ENCODE data around the gene PYGL.

Gene PYGL

DNA sequence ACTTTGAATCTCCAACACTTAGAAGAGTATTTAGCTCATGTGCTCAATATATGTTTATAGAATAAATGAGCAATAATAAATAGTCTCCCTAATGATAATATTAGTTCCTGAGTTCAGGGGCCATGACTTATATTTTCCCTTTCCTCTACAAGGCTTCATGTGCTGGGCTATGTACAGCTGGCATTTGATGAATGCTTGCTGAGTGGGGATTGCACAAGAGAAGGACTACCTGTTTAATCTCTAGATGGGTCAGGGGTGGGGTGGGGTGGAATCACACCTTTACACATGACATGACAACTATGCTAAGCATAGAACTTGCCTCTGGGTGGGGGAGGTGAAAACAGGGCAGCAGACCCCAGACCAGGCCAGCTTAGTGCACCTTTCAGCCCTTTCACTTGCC is 80.0 kb downstream of the PYGL start:
- TF ChIP-seq ZNF324 (tag by site-specific recombination; IDR thresholded peaks at IDR 0.05) (no peak), ZNF2 (tag by site-specific recombination; IDR thresholded peaks at IDR 0.05) (no peak), MZF1 (tag by site-specific recombination; IDR thresholded peaks at IDR 0.05; ENCODE audit: borderline replicate concordance) (no peak), ZNF585B (tag by site-specific recombination; IDR thresholded peaks at IDR 0.05) (no peak), ZNF211 (tag by site-specific recombination; IDR thresholded peaks at IDR 0.05; ENCODE audit: low read depth) (no peak), ZNF701 (tag by site-specific recombination; IDR thresholded peaks at IDR 0.05) (no peak), ZNF37A (tag by site-specific recombination; IDR thresholded peaks at IDR 0.05) (no peak), ZNF514 (tag by site-specific recombination; IDR thresholded peaks at IDR 0.05) (no peak), KLF16 (tag by site-specific recombination; IDR thresholded peaks at IDR 0.05) (no peak), SP2 (tag by site-specific recombination; IDR thresholded peaks at IDR 0.05) (no peak), ZBTB17 (tag by site-specific recombination; IDR thresholded peaks at IDR 0.05) (no peak), SETDB1 (IDR thresholded peaks at IDR 0.05; ENCODE audit: insufficient read length, low read length) (no peak)
- TF ChIP-seq, protein P1, sequence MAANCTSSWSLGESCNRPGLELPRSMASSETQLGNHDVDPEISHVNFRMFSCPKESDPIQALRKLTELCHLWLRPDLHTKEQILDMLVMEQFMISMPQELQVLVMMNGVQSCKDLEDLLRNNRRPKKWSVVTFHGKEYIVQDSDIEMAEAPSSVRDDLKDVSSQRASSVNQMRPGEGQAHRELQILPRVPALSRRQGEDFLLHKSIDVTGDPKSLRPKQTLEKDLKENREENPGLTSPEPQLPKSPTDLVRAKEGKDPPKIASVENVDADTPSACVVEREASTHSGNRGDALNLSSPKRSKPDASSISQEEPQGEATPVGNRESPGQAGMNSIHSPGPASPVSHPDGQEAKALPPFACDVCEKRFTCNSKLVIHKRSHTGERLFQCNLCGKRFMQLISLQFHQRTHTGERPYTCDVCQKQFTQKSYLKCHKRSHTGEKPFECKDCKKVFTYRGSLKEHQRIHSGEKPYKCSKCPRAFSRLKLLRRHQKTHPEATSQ (tag by site-specific recombination; IDR thresholded peaks at IDR 0.05): no peak
- TF ChIP-seq, protein P2, sequence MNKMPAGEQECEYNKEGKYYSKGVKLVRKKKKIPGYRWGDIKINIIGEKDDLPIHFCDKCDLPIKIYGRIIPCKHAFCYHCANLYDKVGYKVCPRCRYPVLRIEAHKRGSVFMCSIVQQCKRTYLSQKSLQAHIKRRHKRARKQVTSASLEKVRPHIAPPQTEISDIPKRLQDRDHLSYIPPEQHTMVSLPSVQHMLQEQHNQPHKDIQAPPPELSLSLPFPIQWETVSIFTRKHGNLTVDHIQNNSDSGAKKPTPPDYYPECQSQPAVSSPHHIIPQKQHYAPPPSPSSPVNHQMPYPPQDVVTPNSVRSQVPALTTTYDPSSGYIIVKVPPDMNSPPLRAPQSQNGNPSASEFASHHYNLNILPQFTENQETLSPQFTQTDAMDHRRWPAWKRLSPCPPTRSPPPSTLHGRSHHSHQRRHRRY (tag by site-specific recombination; IDR thresholded peaks at IDR 0.05): no peak
- TF ChIP-seq, protein P3, sequence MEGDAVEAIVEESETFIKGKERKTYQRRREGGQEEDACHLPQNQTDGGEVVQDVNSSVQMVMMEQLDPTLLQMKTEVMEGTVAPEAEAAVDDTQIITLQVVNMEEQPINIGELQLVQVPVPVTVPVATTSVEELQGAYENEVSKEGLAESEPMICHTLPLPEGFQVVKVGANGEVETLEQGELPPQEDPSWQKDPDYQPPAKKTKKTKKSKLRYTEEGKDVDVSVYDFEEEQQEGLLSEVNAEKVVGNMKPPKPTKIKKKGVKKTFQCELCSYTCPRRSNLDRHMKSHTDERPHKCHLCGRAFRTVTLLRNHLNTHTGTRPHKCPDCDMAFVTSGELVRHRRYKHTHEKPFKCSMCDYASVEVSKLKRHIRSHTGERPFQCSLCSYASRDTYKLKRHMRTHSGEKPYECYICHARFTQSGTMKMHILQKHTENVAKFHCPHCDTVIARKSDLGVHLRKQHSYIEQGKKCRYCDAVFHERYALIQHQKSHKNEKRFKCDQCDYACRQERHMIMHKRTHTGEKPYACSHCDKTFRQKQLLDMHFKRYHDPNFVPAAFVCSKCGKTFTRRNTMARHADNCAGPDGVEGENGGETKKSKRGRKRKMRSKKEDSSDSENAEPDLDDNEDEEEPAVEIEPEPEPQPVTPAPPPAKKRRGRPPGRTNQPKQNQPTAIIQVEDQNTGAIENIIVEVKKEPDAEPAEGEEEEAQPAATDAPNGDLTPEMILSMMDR (tag by site-specific recombination; IDR thresholded peaks at IDR 0.05): no peak
- TF ChIP-seq, protein P4, sequence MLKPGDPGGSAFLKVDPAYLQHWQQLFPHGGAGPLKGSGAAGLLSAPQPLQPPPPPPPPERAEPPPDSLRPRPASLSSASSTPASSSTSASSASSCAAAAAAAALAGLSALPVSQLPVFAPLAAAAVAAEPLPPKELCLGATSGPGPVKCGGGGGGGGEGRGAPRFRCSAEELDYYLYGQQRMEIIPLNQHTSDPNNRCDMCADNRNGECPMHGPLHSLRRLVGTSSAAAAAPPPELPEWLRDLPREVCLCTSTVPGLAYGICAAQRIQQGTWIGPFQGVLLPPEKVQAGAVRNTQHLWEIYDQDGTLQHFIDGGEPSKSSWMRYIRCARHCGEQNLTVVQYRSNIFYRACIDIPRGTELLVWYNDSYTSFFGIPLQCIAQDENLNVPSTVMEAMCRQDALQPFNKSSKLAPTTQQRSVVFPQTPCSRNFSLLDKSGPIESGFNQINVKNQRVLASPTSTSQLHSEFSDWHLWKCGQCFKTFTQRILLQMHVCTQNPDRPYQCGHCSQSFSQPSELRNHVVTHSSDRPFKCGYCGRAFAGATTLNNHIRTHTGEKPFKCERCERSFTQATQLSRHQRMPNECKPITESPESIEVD (tag by site-specific recombination; IDR thresholded peaks at IDR 0.05): no peak
- no peaks in the 10 kb centered on the region for H3K9me3 ChIP-seq (ENCODE audit: control insufficient read depth, insufficient read depth, low read depth, low read length)
- H3K27ac ChIP-seq (ENCODE audit: extremely low read depth, low read depth, low read length): no peak overlapping the region
- H3K4me1 ChIP-seq (ENCODE audit: control insufficient read depth, insufficient read depth, low read length): peaks cover 7% of the 10 kb centered on the region; the same call in 1 of the 2 replicates
- ChIA-PET CTCF (interaction anchor here (0.6 kb wide), 1 partner anchor 101 kb away, joined by 3 read pairs; no protein-coding TSS in a partner anchor), POLR2A (no interaction called here)
- no peak overlapping the region for H3K4me3 ChIP-seq (ENCODE audit: low read depth, low read length)
- no peaks in the 10 kb centered on the region for H3K36me3 ChIP-seq (ENCODE audit: control insufficient read depth in 2 of 2, insufficient read depth in 1 of 2, low read length in 2 of 2)

DNA sequence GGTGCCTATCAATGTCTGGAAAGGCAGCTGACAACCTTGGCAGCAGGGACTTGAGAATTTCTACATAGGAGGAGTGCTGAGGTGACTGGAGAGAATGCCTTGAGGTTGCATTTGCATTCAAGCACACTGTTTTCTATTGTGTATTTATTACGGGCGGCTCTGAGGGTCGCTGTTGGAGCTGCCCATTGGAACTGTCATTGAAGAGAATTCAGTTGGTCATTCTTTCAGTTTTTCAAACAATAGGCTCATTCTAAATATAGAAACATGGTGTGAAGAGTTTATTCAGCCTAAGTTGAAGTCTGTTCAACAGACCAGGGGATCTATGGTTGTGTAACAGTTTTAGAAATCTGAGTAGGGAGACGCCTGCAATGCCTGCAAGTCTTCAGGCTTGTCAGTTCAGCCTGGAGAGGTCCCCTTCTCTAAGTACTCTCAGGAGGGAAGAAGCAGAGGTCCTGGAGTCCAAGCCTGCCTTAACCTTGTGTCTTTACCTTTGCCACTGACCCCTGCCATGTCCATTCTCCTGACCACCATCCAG is 82.2 kb downstream of the PYGL start:
- Histone ChIP-seq H3K36me3 (ENCODE audit: control insufficient read depth in 2 of 2, insufficient read depth in 1 of 2, low read length in 2 of 2) (no peaks in the 10 kb centered on the region), H3K4me1 (ENCODE audit: control insufficient read depth, insufficient read depth, low read length) (peaks cover 7% of the 10 kb centered on the region; the same call in 1 of the 2 replicates), H3K4me3 (ENCODE audit: low read depth, low read length) (no peak overlapping the region), H3K27ac (ENCODE audit: extremely low read depth, low read depth, low read length) (no peak overlapping the region), H3K9me3 (ENCODE audit: control insufficient read depth, insufficient read depth, low read depth, low read length) (no peaks in the 10 kb centered on the region)
- ChIA-PET POLR2A (interaction anchor here (0.6 to 0.7 kb wide), 2 partner anchors 82 to 195 kb away, joined by 3 read pairs; partner anchors contain the start of gene PYGL), CTCF (interaction anchor here (0.5 to 2.5 kb wide), 8 partner anchors 13 to 539 kb away, joined by 3 to 14 read pairs (median 4); no protein-coding TSS in a partner anchor)
- TF ChIP-seq ZNF324 (tag by site-specific recombination; IDR thresholded peaks at IDR 0.05) (no peak), ZNF274 (IDR thresholded peaks at IDR 0.05; ENCODE audit: low read length) (no peak), ZNF274 (tag by site-specific recombination; IDR thresholded peaks at IDR 0.05; ENCODE audit: borderline replicate concordance) (no peak), IKZF3 (tag by site-specific recombination; IDR thresholded peaks at IDR 0.05) (no peak), ZNF664 (tag by site-specific recombination; IDR thresholded peaks at IDR 0.05) (no peak), BCL11A (tag by site-specific recombination; IDR thresholded peaks at IDR 0.05; ENCODE audit: low read depth) (no peak), ZNF16 (tag by site-specific recombination; IDR thresholded peaks at IDR 0.05; ENCODE audit: low read depth) (no peak)
